NCI-H526 (cell line): Measurements from ENCODE around the gene PTPN7.

ENCODE experiments used
- DNase-seq, 2 experiments: peaks; one replicate each; lab custom pipeline; 2025; lab: John Stamatoyannopoulos, UW

The PTPN7 gene

DNA sequence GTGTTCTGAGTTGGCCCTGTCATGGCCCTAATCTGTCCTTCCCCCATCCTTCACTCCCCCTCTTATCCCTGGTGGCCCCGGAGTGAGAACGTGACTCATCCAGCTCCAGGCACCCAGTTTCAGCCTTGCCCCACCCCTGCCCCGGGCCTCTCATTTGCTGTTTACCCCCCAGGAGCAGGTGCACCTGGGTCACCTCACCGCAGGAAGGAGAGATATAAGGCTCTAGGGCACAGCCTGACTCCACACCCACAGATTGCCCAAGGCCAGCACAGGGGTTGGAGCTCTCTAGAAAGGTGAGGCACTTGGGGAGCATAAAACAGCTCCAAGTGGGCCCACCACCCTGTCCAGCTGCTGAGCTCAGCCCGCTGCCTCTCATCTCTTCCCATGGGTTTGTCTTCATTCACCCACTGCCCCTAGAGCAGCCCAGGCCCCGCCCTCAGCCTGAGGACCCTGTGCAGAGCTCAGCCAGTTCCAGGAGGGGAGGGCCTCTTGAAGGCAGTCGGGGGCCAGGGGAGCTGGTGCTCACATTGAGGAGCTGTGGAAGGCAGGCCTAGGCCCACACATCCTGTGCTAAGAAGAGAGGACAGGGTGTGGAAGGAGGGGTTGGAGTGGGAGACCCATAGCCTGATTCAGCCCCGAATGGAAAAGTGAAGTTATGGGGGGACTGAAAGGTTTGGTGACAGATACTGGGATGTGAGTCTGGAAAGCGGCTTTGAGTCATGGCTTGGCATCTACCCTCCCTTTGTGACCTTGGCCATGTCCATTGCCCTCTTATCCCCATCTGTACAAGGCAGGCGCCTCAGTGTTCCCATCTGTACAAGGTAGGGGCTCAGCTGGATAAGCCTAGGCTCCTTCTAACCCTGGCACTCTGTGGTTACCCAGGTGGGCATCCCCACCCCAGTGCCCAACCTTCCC lies 53.8 kb downstream of the PTPN7 start:
- DNase-seq, result peak in 1 of 2 experiments; percentile 49

DNA sequence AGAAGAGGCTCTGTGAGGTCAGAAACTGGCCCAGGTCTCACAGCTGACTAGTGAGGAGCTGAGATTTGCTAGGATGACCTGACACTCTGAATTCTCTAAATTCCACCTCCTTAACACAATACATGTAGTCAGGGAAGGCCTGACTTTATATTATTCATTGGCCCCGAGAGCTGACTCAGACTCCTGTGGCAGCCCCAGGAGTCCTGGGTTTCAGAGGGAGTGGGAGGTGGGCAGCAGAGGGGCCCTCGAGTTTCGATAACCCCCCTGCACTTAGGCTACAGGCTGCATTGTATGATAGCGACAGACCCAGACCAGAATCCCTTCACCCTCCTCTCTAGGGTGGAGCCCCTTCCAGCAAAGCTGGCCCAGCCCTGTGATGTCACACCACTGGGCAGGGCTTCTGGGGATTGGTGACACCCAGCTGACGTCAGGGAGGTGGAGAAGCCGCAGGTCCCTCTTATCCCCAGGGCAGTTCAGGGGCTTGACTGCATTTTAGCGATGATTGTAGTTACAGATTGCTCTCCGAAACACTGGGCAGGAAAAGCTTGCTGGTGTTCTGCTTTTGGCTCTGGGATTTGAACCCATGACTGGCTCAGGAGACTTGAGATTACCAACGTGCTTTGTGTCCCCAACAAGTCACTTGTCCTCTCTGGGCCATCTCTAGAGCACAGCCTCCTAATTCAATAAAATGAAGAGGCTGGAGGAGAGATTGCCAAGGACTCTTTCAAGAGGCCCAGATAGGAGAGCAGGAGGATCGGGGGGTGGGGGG lies 54.6 kb downstream of the PTPN7 start:
- peak; percentile 29 to 68 for DNase-seq

DNA sequence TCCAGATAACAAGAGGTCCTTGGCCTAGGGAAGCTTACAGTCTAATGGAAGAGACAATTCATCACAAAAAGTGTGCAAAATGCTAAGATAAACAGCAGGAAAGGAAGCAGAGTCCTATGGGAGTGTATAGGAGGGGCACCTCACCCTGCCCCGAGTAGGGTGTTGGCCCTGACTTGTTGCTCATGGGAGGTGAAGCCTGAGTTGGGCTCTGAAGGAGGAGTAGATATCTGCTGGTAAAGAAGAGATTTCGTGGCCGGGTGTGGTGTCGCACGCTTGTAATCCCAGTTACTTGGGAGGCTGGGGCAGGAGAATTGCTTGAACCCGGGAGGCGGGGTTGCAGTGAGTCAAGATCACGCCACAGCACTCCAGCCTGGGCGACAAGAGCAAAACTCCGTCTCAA lies 56.3 kb downstream of the PTPN7 start:
- no peak for DNase-seq

DNA sequence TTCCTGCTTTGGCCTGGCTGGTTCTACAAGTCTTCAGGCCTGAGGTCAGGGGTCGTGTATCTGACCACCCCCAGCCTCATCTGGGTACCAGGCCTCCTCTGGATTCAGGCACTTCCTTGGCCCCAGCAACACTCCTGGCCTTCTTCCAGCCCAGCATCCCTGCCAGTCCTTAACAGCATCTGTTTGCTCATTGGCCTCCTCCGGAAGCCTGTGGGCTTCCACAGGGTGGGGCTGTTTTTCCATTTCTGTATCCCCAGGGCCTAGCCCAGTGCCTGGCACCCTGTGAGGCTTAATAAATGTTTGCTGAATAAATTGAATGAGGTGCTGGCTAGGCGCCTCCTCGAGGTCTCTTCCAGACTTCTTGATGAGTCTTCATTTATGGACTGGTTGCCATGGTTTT lies 59.2 kb downstream of the PTPN7 start:
- peak; percentile 31 to 33 for DNase-seq
